Measurements from ENCODE around the gene NAA15. TPM values are rescaled to one million over a fixed set of nuclear protein-coding genes. Genes with fewer than 3 reads are reported as not detected.

NAA15 gene
- total RNA-seq, 1 experiment from 2014 or later = 41.0 TPM

DNA sequence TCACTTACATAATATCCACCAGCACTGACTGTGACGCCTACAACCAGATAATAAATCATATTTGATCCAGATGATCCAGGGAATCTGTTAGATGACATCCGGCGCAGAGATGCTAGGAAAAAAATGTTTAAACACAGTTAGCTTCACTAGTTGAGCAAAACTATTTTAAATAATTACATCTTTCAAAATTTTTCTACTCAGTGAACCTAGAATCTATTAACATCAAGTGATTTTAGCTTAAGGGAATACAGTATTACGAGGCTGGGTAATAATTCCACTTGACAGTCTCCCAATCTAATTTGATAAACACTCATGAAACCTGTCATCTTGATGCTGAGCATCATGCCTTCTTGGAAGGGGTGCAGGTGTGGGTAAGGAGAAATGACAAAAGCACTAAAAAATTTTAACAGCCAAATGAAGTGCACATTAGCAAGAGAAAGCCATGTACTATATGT lies 26.0 kb upstream of the NAA15 start:
- TF ChIP-seq EZH2 (IDR thresholded peaks at IDR 0.05; ENCODE audit: low read length, unreplicated experiment) (no peak), EZH2phosphoT487 (IDR thresholded peaks at IDR 0.05; ENCODE audit: borderline replicate concordance, low read length) (no peak)
- TF ChIP-seq, protein P1, sequence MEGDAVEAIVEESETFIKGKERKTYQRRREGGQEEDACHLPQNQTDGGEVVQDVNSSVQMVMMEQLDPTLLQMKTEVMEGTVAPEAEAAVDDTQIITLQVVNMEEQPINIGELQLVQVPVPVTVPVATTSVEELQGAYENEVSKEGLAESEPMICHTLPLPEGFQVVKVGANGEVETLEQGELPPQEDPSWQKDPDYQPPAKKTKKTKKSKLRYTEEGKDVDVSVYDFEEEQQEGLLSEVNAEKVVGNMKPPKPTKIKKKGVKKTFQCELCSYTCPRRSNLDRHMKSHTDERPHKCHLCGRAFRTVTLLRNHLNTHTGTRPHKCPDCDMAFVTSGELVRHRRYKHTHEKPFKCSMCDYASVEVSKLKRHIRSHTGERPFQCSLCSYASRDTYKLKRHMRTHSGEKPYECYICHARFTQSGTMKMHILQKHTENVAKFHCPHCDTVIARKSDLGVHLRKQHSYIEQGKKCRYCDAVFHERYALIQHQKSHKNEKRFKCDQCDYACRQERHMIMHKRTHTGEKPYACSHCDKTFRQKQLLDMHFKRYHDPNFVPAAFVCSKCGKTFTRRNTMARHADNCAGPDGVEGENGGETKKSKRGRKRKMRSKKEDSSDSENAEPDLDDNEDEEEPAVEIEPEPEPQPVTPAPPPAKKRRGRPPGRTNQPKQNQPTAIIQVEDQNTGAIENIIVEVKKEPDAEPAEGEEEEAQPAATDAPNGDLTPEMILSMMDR (conservative IDR thresholded peaks at IDR 0.05; ENCODE audit: low read depth, low read length) = no peak
- no peaks in the 10 kb centered on the region for H3F3A ChIP-seq (ENCODE audit: low read length, unreplicated experiment)
- no peak overlapping the region for H2AFZ ChIP-seq (ENCODE audit: low read length)
- H3K9ac ChIP-seq (ENCODE audit: low read length) = no peak overlapping the region
- DNase-seq = no peak
- no TSS peak for BruUV-seq (replicated peaks)
- no peak overlapping the region for H3K4me2 ChIP-seq (ENCODE audit: low read length)
- ChIA-PET CTCF (no interaction called here), POLR2A (ENCODE audit: unreplicated experiment) (no interaction called here)
- H3K36me3 ChIP-seq (ENCODE audit: low read depth, low read length) = no peaks in the 10 kb centered on the region
- ATAC-seq = no peak
- H3K27me3 ChIP-seq (ENCODE audit: low read length) = no peaks in the 10 kb centered on the region
- no peaks in the 10 kb centered on the region for H3K9me3 ChIP-seq (ENCODE audit: low read length)
- intact Hi-C loops (cut with micrococcal nuclease) = no loop called here
- no peaks in the 10 kb centered on the region for H3K4me1 ChIP-seq (ENCODE audit: insufficient read depth, low read length)
- no peak overlapping the region for H3K27ac ChIP-seq (ENCODE audit: low read length)
- no peak overlapping the region for H3K4me3 ChIP-seq (ENCODE audit: low read length)
- no peaks in the 10 kb centered on the region for H4K20me1 ChIP-seq (ENCODE audit: low read length)
- H3K79me2 ChIP-seq (ENCODE audit: low read length) = no peaks in the 10 kb centered on the region
- no peaks in the 10 kb centered on the region for H3K9me2 ChIP-seq (replicated peaks; ENCODE audit: low read length)

DNA sequence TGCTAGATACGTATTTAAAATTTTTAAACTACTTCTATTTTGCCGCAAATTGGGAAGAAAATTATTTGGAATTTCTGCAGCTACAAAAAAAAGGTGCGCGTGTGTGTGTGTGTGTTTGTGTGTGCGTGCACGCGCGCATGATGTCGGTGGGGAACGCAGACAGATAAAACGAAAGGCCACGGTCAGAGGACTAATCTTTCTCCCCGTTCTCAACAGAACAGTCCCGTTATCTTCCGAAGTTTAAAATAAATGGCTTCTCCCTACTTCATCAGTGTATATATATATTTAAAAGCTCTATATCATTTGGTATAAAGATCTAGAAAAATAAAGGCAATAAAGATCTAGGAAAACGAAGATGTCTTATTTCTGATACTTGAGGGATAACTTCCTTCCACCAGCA lies 22.8 kb upstream of the NAA15 start:
- no TSS peak for BruUV-seq (replicated peaks)
- no peaks in the 10 kb centered on the region for H3K27me3 ChIP-seq (ENCODE audit: low read length)
- ATAC-seq (no peak), DNase-seq (no peak)
- H3K4me1 ChIP-seq (ENCODE audit: insufficient read depth, low read length) = no peaks in the 10 kb centered on the region
- TF ChIP-seq, protein P1 (conservative IDR thresholded peaks at IDR 0.05; ENCODE audit: low read depth, low read length) = no peak
- TF ChIP-seq EZH2phosphoT487 (IDR thresholded peaks at IDR 0.05; ENCODE audit: borderline replicate concordance, low read length) (no peak), EZH2 (IDR thresholded peaks at IDR 0.05; ENCODE audit: low read length, unreplicated experiment) (no peak)
- H3K4me2 ChIP-seq (ENCODE audit: low read length) = no peak overlapping the region
- H4K20me1 ChIP-seq (ENCODE audit: low read length) = no peaks in the 10 kb centered on the region
- H3K79me2 ChIP-seq (ENCODE audit: low read length) = no peaks in the 10 kb centered on the region
- no peak overlapping the region for H3K27ac ChIP-seq (ENCODE audit: low read length)
- H3F3A ChIP-seq (ENCODE audit: low read length, unreplicated experiment) = no peaks in the 10 kb centered on the region
- H3K9ac ChIP-seq (ENCODE audit: low read length) = no peak overlapping the region
- intact Hi-C loops (cut with micrococcal nuclease) = no loop called here
- H2AFZ ChIP-seq (ENCODE audit: low read length) = no peak overlapping the region
- POLR2A ChIA-PET (ENCODE audit: unreplicated experiment) = no interaction called here
- H3K9me3 ChIP-seq (ENCODE audit: low read length) = no peaks in the 10 kb centered on the region
- no peak overlapping the region for H3K4me3 ChIP-seq (ENCODE audit: low read length)
- CTCF ChIA-PET = no interaction called here
- H3K36me3 ChIP-seq (ENCODE audit: low read depth, low read length) = no peaks in the 10 kb centered on the region
- no peaks in the 10 kb centered on the region for H3K9me2 ChIP-seq (replicated peaks; ENCODE audit: low read length)

DNA sequence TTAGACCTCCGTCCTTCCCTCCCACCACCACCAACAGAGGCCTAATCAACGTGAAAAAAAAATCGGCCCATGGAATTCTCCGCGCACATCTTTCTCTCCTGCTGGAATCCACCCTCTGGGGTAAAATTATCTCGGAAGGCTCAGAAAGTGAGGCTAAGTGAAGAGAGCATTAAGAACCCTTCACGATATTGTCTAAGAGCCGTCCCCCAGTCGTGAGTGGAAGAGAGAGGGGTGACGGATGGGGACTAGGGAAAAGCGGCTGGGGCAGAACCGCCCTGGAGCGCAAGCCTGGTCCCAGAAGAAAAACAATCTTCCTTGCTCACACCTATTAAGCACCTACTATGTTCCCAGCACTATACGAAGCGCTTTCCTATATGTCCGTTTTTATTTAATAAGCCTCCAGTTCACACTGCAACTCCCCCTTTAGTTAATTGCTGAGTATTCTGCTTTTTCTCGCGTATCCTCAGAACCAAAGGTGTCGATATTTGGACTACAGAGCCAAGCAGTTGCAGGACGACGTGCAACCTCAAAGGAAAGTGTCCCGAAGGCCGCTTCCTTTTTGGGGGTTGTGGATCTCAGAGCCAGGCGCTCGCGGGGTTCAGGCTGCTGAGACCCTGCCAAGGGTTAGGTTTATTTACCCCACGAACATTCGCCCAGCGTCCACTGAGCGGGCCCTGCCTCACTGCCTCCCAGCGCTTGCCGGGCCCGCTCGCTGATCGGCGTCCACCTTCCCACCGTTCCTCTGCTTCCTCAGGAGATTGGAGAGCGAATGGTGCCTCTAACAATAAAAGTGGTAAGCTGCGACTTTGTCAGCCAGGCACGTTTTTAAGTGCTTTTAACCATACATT lies 22.2 kb upstream of the NAA15 start:
- intact Hi-C loops (cut with micrococcal nuclease) = no loop called here
- no peaks in the 10 kb centered on the region for H3K27me3 ChIP-seq (ENCODE audit: low read length)
- H3K9ac ChIP-seq (ENCODE audit: low read length) = no peak overlapping the region
- no peaks in the 10 kb centered on the region for H3K79me2 ChIP-seq (ENCODE audit: low read length)
- H3K36me3 ChIP-seq (ENCODE audit: low read depth, low read length) = no peaks in the 10 kb centered on the region
- BruUV-seq (replicated peaks) = no TSS peak
- ChIA-PET POLR2A (ENCODE audit: unreplicated experiment) (no interaction called here), CTCF (no interaction called here)
- no peaks in the 10 kb centered on the region for H3K4me1 ChIP-seq (ENCODE audit: insufficient read depth, low read length)
- no peak for TF ChIP-seq EZH2phosphoT487 (IDR thresholded peaks at IDR 0.05; ENCODE audit: borderline replicate concordance, low read length)
- no peak for TF ChIP-seq EZH2 (IDR thresholded peaks at IDR 0.05; ENCODE audit: low read length, unreplicated experiment)
- TF ChIP-seq, protein P1 (conservative IDR thresholded peaks at IDR 0.05; ENCODE audit: low read depth, low read length) = no peak
- H2AFZ ChIP-seq (ENCODE audit: low read length) = no peak overlapping the region
- H3F3A ChIP-seq (ENCODE audit: low read length, unreplicated experiment) = no peaks in the 10 kb centered on the region
- H3K27ac ChIP-seq (ENCODE audit: low read length) = no peak overlapping the region
- H3K9me3 ChIP-seq (ENCODE audit: low read length) = no peaks in the 10 kb centered on the region
- H3K9me2 ChIP-seq (replicated peaks; ENCODE audit: low read length) = no peaks in the 10 kb centered on the region
- no peaks in the 10 kb centered on the region for H4K20me1 ChIP-seq (ENCODE audit: low read length)
- DNase-seq = no peak
- no peak overlapping the region for H3K4me2 ChIP-seq (ENCODE audit: low read length)
- no peak overlapping the region for H3K4me3 ChIP-seq (ENCODE audit: low read length)
- no peak for ATAC-seq
